T-helper 9 cell (primary cell): ENCODE results near the gene SSTR3.

ENCODE experiments used
- DNase-seq: peaks from one replicate; pipeline ENCODE4 v3.0.0-alpha.2; 2020

Gene SSTR3

GRCh38 chr22:37228106-37229011 lies 16.1 kb upstream of the SSTR3 start:
- no peak for DNase-seq

- DNase-seq, result no peak
These were observed 14.2 kb upstream of the SSTR3 start for GRCh38 chr22:37226514-37226913.

GRCh38 chr22:37226087-37226486 lies 13.8 kb upstream of the SSTR3 start:
- DNase-seq, result no peak

GRCh38 chr22:37225481-37225880 lies 13.2 kb upstream of the SSTR3 start:
- no peak for DNase-seq

- DNase-seq, result no peak
These were observed 12.6 kb upstream of the SSTR3 start for GRCh38 chr22:37224757-37225420.

- no peak for DNase-seq
These were observed 11.8 kb upstream of the SSTR3 start for GRCh38 chr22:37223965-37224551.

GRCh38 chr22:37222440-37222971 lies 10.2 kb upstream of the SSTR3 start:
- no peak for DNase-seq

GRCh38 chr22:37221424-37222333 lies 9.4 kb upstream of the SSTR3 start:
- DNase-seq, result no peak

- DNase-seq, result no peak
These were observed 8.3 kb upstream of the SSTR3 start for GRCh38 chr22:37220543-37220981.

GRCh38 chr22:37219533-37219932 lies 7.3 kb upstream of the SSTR3 start:
- no peak for DNase-seq

GRCh38 chr22:37218771-37219411 lies 6.6 kb upstream of the SSTR3 start:
- peak; percentile 58 for DNase-seq

- no peak for DNase-seq
These were observed 6.1 kb upstream of the SSTR3 start for GRCh38 chr22:37218399-37218770.

GRCh38 chr22:37215890-37216289 lies 3.6 kb upstream of the SSTR3 start:
- no peak for DNase-seq

GRCh38 chr22:37214731-37215030 lies 2.4 kb upstream of the SSTR3 start:
- DNase-seq, result no peak

- DNase-seq, result no peak
These were observed 1.9 kb upstream of the SSTR3 start for GRCh38 chr22:37213941-37214730.

- no peak for DNase-seq
These were observed 1.1 kb upstream of the SSTR3 start for GRCh38 chr22:37213218-37213855.

- no peak for DNase-seq
These were observed 457 bp downstream of the SSTR3 start for GRCh38 chr22:37211866-37212173.

- DNase-seq, result no peak
These were observed 1.0 kb downstream of the SSTR3 start for GRCh38 chr22:37211075-37211865.

- DNase-seq, result no peak
These were observed 2.1 kb downstream of the SSTR3 start for GRCh38 chr22:37210041-37210803.
